Ecto neural progenitor cell (in vitro differentiated cells): ENCODE data around the gene CAPN9.
A peak's percentile ranks its signal among the peaks of the same experiment; 100 is the strongest.
"Not testable (repeated sequence)": the region's sequence is repeated elsewhere in the genome, so short reads cannot be mapped to it uniquely, and the experiment has no call there.

Experiments
- DNase-seq: peaks from one replicate; pipeline ENCODE4 v3.0.0-alpha.2; 2018; ENCODE audit warnings: low spot score

Gene CAPN9

DNA sequence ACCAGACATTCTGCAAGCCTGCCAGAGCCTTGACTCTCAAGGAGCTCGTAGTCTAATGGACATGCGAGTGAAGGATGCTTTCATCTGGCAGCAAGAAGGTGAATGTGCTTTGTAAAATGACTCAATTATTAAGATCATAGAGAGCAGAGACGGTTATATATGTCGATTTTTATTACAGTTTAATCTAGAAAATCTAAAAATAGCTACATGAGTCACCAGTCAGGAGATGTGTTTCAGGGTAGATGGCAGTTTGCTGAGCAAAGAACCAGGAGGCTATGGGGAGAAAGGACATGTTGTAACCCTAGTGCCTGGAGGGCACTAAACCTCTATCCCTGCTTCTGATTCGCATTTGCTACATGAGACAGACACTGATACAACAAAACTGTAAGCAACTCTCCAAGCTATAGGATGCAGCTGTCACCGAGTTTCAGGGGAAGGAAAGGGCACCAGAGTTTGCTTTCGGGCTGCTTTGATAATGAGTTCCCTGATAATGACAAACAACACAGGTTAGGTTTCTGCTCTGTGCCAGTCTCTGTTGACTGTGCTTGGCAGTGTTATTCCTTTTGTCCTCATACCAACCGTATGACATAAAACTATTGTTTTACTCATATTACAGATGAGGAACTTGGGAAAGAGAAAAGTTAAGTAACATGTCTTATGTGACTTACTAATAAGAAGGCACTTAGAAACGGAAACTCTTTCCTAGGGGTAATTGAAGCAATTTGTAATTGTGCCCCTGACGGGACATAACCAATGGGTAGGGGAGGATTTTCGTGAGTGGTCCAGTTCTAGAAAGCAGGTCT is 77.9 kb downstream of the CAPN9 start:
- DNase-seq, result peak; percentile 9

DNA sequence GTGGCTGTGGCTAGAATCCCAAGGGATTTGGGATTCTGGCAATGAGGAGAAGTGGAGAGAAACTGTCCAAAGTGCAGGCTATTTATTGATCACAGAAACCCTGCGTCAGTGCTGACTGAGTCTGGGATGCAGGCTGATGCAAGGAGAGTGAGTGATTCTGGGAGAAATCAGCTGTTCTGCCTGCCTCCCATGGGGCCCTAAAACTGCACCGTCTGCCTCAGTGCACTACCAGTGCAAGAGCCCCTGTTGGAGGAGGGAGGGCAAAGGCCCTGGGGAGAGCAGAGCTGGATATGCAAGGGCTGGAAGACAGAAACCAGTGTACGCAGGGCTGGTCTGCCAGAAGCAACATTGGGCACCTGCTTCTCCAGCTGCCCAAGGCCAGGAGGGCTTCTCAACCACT is 78.6 kb downstream of the CAPN9 start:
- peak; percentile 19 for DNase-seq

DNA sequence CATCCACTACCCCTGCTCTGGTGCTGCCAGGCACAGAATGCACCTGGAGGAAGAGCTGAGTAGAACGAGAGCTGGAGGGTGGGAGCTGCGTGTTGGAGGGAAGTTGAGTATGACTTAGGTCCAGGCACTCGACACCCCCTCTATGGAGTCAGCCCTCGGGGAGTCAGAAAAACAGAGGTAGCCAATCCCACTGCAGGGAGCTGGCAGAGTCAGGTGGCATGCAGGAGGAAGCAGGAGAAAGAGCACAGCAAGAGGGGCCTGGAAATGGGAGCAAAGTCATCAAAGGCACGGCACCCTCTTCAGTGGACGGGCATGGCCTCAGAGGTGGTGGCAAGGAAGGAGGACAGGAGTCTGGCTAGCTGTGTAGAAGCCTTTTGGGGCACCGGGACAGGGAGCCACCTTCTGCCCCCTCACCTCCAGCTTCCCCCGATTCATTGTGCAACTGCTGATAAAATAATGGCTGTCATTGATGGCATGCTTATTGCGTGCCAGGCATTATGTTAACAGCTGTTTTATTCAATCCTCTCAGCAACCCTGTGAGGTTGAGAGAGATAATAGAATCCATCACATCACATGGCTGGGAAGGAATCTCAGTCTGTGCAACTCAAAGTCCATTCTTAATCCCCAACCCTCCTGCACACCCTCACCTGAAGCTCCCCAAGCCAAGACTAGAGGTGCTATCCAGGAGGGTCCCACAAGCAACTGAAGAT is 79.1 kb downstream of the CAPN9 start:
- DNase-seq, result peak; percentile 24

DNA sequence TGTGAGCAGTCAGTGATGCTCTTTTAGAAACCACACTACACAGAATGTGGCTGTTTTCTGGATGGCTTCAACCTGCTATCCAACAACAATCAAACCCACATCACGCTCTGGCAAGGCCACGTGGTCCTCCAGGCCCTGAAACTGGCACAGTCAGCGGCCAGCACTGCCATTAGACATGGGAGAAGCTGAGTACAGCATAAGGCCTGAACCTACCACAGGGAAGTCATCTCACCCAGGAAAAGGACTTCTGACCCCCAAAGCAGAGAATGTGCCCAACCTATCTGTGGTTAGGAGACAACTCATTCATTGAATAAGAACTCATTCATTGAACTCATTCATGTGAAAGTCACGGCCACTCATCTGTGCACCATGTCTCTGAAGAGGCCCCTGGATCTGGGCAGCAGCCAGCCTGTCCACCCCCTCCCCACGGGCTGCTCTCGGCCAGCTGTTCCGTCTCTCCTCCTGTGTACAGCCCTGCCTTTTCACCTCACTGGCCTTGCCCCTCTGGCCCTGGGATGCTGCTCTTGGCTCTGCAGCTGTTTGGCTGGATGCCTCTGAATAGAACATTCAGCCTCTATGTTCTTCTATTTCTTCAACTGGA is 80.0 kb downstream of the CAPN9 start:
- DNase-seq, result peak; percentile 28

DNA sequence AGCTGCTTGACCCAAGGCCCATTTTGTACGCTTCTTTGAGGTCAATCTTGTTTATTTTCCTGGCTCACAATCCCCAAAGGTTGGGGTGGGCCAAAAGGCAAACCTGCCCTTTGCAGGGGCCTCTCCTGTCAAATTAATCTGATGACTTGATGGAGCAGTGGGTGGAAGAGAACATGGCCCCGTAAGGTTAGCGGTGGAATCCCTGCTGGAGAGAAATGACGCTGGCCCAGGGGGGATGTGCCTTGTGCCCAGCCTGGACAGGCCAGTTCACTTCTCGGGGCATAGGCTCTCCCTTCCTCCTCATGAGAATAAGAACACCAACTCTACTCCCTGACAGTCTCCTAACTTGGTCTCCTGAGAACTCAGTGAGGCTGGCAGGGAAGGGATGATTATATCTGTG is 80.6 kb downstream of the CAPN9 start:
- peak; percentile 27 for DNase-seq

DNA sequence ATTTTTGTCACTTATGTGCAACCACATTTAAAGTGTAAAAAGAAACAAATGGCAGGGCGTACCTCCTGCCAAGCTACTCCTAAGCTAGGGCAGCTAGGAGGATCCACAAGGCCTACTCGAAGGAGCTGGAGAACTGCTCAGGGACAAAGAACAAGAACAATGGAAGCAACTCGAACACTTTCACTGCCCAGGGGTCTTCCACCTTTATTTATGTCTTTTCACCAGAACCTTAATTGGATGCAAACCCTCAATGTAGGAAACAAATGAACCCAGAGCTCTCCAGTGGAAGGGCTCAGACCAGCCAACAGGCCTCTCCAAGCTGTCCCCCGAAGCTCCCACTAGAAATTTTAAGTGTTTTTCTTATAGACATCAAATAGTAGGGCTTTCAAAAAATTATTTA is 81.2 kb downstream of the CAPN9 start:
- peak; percentile 20 for DNase-seq

DNA sequence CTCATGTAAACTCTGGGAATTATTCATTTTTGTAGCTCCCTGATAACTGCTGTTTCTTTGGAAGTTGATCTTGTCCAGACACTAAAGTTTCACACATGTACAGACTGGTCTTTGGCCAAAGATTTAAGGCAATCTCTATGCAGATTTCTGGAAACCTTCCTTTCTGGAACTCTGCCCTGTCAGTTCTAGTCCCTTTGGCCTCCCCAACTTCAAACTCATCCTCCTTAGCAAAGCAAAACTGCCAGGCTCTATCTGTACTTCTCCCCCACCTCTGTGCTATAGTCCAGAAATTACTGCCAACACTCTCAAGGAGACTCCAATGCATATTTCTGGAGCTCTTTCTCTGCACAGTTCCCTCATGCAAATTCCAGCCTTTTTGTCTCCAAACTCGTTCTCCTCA is 84.6 kb downstream of the CAPN9 start:
- DNase-seq, result no peak

DNA sequence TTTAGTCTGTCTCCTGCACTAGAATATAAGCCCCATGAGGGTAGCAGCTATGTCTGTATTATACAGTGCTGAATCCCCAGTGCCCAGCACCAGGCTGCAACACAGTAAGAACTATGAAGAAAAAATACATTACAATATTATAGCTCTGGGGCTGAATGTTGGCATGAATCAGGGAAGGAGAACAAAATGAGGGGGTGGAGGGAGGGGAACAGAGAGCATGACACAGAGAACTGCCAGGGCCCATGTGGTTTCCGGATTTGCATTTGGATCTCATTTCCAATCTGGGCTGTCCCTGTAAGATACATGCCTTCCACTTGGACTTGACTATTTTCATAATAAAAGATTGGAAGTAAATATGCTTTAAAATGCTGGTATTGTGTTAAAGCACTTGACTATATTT is 85.3 kb downstream of the CAPN9 start:
- no peak for DNase-seq

DNA sequence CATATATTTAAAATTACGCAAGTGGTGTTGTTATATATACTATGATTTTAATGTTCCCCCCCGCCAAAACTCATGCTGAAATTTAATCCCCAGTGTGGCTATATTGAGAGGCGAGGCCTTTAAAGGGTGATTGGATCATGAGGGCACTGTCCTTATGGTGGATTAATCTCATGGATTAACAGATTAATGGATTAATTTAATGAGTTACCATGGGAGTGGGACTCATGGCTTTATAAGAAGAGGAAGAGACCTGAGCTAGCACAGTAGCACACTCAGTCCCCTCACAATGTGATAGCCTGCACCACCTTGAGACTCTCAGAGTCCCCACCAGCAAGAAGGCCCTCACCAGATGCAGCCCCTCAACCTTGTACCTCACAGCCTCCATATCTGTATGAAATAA is 86.3 kb downstream of the CAPN9 start:
- DNase-seq, result no peak

DNA sequence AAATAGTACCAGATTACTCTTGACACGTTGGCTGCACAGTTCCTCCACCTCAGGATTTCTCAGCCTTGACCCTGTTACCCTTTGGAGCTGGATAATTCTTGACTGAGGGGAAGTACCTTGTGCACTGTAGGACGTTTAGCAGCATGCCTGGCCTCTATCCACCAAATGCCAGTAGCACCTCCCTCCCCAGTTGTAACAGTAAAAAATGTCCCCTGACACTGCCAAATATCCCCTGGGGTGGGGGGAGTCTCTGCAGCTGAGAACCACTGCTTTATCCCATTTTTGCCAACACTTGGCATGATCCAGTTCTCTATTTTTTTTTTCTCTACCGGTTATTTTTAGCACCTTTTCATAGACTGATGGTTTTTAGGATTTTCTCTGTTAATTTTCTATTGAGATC is 87.1 kb downstream of the CAPN9 start:
- DNase-seq, result peak; percentile 24

DNA sequence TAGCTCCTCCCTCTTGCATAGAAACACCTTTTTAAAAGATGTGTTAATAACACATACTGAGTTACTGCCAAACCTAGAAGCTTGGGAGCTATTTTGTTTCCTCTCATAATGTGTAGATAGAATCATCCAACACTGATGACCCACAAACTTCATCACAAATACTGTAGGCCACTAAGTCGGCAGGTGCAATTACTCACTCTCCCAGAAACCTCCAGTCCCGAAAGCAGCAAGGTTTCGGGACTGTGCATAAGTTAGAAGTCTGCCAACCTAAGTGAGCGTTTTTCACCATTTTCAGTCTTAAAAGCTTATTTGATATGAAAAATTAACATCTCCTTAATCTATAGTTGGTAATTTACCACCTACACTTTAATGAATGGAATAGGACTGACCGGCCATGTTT is 89.2 kb downstream of the CAPN9 start:
- DNase-seq, result no peak

DNA sequence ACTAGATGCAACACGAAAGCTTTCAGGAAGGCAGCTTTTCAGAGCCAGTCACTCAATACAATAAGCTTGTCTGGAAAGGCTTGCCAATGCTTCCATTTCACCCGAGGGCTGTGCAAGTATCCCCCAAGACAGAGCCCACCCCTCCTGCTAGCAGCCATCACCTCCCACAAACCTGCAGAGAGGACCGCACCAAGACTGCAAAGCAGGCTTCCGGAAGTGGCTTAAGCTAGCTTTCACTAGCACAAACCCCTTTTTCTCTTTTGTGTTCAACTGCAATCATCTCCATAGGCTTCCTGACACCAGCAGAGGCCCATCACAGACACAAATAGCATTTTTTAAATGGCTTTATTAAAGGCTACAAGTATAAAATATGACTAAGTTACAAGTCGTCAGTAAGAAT is 89.6 kb downstream of the CAPN9 start:
- peak; percentile 32 for DNase-seq

DNA sequence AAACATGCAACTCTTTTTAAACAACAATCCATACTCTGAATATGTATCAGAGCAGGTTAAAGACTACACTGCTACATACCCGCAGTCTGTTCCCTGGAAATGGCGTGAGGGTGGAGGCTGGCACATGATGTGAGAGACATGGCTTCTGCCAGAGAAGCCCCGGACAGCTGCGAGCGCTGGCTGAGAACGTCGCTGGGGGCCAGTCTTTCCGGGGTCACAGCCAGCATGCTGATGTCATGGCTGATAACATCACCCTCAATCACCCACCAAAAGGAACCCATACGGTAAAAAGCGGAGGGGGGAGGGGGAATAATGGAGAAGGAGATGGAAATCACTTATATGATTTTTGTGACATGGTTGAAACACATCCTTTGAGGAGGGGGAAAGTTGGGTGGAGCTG is 92.0 kb downstream of the CAPN9 start:
- no peak for DNase-seq

DNA sequence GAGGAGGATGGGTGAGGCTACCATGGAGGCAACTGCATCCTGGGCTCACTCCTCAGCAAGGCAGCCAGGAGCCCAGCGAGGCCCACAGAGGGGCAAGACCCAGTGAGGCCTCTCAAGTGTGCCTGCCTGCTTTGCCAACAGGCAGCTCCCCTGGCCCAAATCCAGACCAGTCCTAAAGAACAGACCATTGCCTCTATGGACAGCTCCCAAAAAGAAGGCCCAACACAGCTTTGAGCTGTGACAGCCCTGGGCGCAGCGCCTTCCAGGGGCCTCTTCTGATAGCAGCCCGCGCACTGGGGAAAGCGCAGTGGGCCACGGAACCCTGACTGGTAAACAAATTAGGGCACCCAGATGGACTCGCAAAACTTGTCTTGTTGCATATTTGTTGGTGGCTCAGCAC is 95.6 kb downstream of the CAPN9 start:
- DNase-seq, result no peak

DNA sequence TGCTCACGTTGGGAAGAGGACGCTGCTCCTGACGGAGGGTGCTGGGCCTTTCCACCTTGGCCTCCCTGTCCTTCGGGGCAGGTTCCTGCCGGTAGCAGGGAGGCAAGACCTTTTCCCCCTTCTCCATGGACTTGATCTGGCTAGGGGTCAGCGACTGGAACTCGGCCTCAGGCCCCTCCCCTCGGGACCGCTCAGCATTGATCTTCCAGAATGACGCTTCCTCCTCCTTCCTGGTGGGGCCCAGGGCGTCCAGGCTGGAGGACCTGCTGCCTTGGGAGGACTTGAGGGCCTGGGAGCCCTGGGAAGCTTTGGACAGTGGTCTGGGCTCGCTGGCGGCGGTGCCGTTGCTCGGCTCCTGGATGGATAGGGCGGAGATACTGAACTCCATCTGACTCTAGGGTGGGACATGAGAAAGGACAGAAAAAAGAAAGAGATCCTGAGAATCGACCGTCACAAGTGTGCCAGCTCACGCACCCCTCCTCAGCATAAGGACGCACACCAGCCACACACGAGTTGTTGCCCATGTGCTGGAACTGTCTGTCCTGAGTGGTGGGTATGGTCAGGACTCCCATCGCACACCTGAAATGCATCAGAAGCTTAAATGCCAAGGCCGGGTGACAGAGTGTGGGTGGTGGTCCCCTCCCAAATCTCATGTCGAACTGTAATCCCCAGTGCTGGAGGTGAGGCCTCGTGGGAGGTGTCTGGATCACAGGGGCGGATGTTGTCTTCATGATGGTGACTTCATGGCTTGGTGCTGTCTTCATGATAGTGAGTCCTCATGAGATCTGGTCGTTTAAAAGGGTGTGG is 96.5 kb downstream of the CAPN9 start:
- DNase-seq, result no peak

DNA sequence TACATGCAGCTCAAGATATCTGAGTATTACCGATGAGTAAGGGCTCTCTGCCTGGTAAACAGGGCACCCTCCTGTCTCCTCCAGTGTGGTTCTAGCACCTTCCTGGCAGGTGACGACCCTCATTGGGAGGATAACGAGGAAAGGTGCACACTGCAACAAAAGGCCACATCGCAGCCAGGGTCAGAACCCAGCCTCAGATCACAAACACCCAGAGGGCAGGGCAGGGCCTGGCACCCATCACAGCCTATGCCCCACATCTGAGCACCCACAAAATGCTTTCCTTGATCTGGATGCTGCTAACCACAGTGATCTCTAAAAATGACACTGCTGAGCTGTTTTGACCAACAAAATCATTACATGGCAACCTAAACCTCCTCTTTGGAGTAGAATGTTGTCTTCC is 97.4 kb downstream of the CAPN9 start:
- no peak for DNase-seq

DNA sequence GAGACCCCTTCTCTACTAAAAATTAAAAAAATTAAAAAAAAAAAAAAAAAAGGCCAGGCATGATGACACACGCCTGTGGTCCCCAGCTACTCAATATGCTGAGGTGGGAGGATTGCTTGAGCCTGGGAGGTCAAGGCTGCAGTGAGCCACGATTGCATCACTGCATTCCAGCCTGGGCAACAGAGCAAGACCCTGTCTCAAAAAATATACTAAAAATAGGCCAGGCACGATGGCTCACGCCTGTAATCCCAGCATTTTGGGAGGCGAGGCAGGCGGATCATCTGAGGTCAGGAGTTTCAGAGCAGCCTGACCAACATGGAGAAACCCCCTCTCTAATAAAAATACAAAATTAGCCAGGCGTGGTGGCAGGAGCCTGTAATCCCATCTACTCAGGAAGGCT is 98.0 kb downstream of the CAPN9 start:
- not testable (repeated sequence) for DNase-seq

DNA sequence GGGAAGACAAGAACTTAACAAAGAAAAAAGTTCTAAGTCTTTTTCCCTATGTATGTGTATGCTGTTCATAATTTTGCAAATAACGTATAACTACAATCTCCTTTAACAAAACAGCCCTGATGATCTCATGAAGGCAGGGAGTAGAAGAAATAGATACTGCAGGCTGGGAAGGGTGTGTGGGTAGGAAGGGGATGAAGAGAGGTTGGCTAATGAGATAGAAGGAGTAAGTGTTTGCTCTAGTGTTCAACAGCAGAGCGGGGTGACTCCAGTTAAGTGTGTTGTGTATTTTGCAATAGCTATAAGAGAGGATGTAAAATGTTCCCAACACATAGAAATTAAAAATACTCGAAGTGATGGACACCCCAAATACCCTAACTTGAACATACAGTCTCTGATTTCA is 101.0 kb downstream of the CAPN9 start:
- DNase-seq, result no peak

DNA sequence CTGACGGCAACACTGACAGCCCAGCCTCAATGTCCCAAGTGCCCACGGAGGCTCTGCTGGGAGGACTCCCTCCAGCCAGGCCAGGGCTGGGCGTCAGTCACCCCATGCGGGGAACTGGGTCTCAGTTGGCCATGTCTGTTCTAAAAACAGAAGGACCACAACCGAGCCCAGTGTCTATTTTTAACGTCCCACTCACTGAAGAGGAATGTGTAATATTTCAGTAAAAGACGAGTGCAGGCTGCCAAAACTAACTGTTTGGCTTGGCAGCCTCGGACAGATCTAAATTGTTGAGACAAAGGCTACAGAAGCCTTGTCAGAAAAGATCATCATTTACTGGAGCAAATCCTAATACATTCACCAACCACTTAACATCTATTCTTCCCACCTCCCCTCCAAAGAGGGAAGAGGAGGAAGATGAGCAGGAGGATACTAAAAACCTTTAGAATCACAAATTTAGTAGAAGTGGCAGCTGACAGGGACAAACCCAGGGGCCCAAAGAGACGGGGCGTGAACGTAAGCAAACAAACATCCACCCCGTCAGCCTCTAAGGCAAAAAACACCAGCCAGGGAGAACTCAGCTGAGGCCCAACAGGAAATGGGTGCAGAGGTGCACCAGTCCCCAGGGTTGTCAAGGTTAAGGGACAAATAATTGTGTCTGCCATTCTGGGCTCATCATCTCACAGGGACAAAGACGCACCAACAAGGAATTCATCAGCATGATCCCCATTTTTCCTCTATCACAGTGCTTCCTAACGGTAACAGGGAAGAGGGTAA is 102.5 kb downstream of the CAPN9 start:
- no peak for DNase-seq

DNA sequence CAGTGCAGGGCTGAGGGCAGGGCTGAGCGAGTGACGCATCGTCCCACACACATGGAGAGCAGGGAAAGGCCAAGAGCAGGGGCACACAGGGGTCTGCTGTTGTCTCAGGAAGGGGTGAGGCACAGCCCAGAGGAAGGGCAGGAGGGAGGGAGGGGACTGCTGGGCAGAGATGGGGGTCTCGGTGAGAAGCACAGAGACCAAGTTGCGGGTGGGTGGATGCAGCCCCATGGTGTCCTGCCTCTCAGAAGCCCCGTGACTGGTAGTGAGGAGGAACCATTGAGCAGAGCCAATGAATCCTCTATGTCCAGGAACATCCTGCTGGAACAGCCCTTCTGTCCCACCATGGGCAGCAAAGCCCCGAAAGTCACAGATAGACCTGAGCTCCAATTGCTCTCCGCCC is 103.4 kb downstream of the CAPN9 start:
- no peak for DNase-seq

DNA sequence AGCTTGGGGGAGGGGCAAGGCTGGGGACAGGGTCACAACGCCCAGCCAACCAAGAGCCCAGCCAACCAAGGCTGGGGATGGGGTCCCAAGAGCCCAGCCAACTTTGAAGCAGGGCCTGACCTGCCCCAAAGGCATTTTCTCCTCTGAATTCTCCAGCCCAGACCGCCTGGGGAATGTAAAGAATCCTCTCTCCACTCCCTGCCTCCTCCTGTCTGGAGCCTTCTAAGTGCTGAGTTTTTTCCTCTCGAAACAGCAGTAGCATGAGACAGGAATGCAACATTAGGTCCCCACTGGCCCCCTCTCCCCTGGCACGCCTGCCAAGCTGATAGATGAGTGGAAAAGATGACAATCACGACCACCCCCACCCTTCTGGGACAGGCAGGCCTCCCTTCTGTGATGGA is 104.1 kb downstream of the CAPN9 start:
- peak; percentile 75 for DNase-seq
